HG02759 (cell line): ENCODE data around the gene MAST2.

ENCODE experiments used
- ATAC-seq: cut with Tn5 transposase; IDR thresholded peaks from one replicate; pipeline ENCODE4 v1.9.1; 2021; ENCODE audit warnings: mild to moderate bottlenecking, moderate library complexity; ENCODE audit not compliant: unreplicated experiment

The MAST2 gene

GRCh38 chr1:46013581-46013980 lies 210.2 kb downstream of the MAST2 start:
- ATAC-seq: no peak

GRCh38 chr1:46017876-46018503 lies 214.6 kb downstream of the MAST2 start:
- no peak for ATAC-seq

GRCh38 chr1:46019348-46019747 lies 215.9 kb downstream of the MAST2 start:
- ATAC-seq: no peak

- no peak for ATAC-seq
Observed at GRCh38 chr1:46020010-46020409, 216.6 kb downstream of the MAST2 start.

GRCh38 chr1:46021046-46021996 lies 217.9 kb downstream of the MAST2 start:
- ATAC-seq: no peak

GRCh38 chr1:46026531-46026930 lies 223.1 kb downstream of the MAST2 start:
- ATAC-seq: no peak

- ATAC-seq: no peak
Observed at GRCh38 chr1:46027788-46028573, 224.6 kb downstream of the MAST2 start.

- no peak for ATAC-seq
Observed at GRCh38 chr1:46030074-46030870, 226.9 kb downstream of the MAST2 start.

- ATAC-seq: no peak
Observed at GRCh38 chr1:46030876-46031660, 227.7 kb downstream of the MAST2 start.

- no peak for ATAC-seq
Observed at GRCh38 chr1:46034601-46035516, 231.4 kb downstream of the MAST2 start.

- peak; percentile 55 for ATAC-seq
Observed at GRCh38 chr1:46036894-46037839, 233.8 kb downstream of the MAST2 start.

GRCh38 chr1:46039571-46040052 lies 236.2 kb downstream of the MAST2 start:
- ATAC-seq: no peak

- no peak for ATAC-seq
Observed at GRCh38 chr1:46041551-46041950, 238.1 kb downstream of the MAST2 start.

- no peak for ATAC-seq
Observed at GRCh38 chr1:46041974-46042373, 238.6 kb downstream of the MAST2 start.

- ATAC-seq: peak; percentile 93
Observed at GRCh38 chr1:46043458-46044017, 240.1 kb downstream of the MAST2 start.

GRCh38 chr1:46044116-46044515 lies 240.7 kb downstream of the MAST2 start:
- ATAC-seq: no peak

- ATAC-seq: no peak
Observed at GRCh38 chr1:46053734-46054133, 250.3 kb downstream of the MAST2 start.
